ENCODE results near the gene BBIP1.

BBIP1 gene

DNA sequence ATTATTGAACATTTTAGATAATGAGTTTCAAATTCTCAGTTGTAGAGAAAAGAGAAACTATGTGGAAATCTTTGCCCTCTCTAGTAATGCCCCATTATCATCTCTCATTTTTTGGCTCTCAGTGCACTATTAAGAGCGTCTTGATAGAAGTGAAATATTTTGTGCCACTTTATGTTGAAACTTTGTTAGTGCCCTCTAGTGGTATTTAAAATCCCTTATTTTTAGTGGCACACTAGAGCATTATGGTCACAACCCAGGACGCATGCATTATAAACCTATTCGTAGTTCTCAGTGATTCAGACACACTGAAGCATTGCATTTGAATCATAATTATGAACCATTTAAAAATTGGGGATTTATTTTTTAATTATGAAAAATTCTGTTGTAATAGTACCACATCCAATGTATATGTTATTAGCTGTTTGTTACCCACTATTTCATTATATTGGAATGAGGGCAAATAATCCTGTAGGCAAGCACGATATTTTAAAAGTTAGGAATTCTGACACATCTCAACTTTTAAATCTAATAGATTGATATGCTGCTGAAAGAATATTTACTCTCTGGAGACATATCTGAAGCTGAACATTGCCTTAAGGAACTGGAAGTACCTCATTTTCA, 25.3 kb downstream of the BBIP1 start:
- peak; percentile 35 for DNase-seq (ENCODE audit: low spot score)
- TF ChIP-seq, protein P1, sequence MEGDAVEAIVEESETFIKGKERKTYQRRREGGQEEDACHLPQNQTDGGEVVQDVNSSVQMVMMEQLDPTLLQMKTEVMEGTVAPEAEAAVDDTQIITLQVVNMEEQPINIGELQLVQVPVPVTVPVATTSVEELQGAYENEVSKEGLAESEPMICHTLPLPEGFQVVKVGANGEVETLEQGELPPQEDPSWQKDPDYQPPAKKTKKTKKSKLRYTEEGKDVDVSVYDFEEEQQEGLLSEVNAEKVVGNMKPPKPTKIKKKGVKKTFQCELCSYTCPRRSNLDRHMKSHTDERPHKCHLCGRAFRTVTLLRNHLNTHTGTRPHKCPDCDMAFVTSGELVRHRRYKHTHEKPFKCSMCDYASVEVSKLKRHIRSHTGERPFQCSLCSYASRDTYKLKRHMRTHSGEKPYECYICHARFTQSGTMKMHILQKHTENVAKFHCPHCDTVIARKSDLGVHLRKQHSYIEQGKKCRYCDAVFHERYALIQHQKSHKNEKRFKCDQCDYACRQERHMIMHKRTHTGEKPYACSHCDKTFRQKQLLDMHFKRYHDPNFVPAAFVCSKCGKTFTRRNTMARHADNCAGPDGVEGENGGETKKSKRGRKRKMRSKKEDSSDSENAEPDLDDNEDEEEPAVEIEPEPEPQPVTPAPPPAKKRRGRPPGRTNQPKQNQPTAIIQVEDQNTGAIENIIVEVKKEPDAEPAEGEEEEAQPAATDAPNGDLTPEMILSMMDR (IDR thresholded peaks at IDR 0.05; ENCODE audit: extremely low read depth, insufficient read depth, missing control alignments): peak; percentile 50
- in situ Hi-C loops (cut with MboI; ENCODE audit: low pct_unique_long_range_greater_than_20kb, low sequenced_read_pairs, unreplicated experiment): no loop called here

DNA sequence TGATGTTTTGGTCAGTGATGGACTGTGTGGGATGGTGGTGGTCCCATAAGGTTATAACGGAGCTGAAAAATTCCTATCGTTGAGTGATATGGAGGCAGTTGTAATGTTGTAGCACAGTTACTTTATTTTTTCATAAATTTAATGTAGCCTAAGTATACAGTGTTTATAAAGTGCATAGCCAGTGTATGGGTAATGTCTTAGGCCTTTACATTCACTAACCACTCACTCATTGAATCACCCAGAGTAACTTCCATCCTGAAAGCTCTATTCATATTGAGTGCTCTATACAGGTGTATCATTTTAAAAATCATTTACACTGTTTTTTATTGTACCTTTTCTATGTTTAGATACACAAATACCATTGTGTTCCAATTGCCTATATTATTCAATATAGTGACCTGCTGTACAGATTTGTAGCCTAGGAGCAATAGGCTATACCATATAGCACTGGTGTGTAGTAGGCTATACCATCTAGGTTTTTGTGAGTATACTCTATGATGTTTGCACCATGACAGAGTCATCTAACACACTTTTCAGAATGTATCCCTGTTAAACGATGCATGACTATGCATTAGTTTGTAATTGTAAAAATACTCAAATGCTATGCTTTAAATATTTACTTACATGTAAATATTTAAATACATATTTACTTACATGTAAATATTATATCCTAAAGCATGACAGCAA, 26.2 kb downstream of the BBIP1 start:
- TF ChIP-seq, protein P1 (IDR thresholded peaks at IDR 0.05; ENCODE audit: extremely low read depth, insufficient read depth, missing control alignments): no peak
- in situ Hi-C loops (cut with MboI; ENCODE audit: low pct_unique_long_range_greater_than_20kb, low sequenced_read_pairs, unreplicated experiment): no loop called here
- DNase-seq (ENCODE audit: low spot score): no peak

DNA sequence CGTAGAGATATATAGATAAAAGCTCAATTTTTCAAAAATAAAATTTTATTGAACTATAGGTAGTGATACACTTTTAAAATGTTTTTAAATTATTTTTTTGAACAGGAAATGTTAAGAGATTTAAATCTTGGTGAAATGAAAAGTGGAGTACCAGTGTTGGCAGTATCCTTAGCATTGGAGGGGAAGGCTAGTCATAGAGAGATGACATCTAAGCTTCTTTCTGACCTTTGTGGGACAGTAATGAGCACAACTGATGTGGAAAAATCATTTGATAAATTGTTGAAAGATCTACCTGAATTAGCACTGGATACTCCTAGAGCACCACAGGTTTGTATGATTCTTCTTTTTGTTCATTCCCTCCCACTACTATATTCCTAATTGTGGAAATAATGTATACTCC, 31.4 kb downstream of the BBIP1 start:
- in situ Hi-C loops (cut with MboI; ENCODE audit: low pct_unique_long_range_greater_than_20kb, low sequenced_read_pairs, unreplicated experiment): loop anchor here (10.0 kb wide), 1 partner anchor 143 kb away; no protein-coding TSS in a partner anchor
- DNase-seq (ENCODE audit: low spot score): no peak
- TF ChIP-seq, protein P1 (IDR thresholded peaks at IDR 0.05; ENCODE audit: extremely low read depth, insufficient read depth, missing control alignments): no peak

DNA sequence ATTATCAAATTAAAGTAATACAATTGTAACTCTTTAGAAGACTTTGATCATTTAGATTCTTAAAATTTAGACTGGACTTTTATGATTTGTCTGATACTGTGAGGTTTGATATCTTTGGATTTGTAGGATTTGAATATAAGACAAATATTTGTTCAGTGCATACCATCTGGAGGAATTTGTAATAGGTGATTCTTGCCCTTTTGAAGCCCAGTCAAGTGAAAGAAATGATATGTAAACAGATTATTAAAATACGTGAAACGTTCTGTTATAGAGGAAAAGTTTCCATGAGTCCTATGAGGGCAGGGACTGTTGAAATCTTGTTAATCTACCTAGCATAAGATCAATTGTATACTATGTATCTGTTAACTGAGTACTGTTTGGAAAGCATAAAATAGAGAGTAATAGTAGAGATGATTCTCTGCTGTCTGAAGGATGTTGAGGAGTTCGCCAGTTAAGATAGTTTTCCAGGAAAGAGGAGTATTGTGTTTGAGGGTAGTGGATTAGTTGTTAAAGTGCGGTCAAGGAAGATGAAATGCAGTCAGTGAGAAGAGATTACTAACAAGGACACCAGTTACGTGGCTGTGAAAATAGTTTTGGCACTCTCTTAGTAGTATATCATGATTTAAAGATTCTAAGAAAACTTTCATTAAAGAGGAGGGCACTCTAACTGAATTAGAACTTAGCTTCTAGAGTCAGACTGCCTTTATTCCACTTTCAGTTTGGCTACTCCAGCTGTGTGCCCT, 32.9 kb downstream of the BBIP1 start:
- DNase-seq (ENCODE audit: low spot score): no peak
- TF ChIP-seq, protein P1 (IDR thresholded peaks at IDR 0.05; ENCODE audit: extremely low read depth, insufficient read depth, missing control alignments): no peak
- in situ Hi-C loops (cut with MboI; ENCODE audit: low pct_unique_long_range_greater_than_20kb, low sequenced_read_pairs, unreplicated experiment): loop anchor here (10.0 kb wide), 1 partner anchor 141 kb away; no protein-coding TSS in a partner anchor

DNA sequence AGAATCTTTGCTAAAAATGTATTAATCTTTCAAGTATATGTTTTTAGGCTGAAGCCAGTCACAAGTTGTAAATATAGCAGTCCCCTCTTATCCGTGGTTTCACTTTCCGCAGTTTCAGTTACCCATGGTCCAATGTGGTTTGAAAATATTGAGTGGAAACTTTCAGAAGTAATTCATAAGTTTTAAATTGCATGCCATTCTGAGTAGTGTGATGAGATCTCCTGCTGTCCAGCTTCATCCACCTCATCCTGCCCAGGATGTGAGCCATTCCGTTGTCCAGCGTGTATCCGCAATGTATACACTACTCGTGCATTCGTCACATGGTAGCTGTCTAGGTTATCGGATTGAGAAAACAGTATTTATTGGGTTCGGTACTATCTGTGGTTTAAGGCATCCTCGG, 35.1 kb downstream of the BBIP1 start:
- no peak for DNase-seq (ENCODE audit: low spot score)
- TF ChIP-seq, protein P1 (IDR thresholded peaks at IDR 0.05; ENCODE audit: extremely low read depth, insufficient read depth, missing control alignments): no peak
- in situ Hi-C loops (cut with MboI; ENCODE audit: low pct_unique_long_range_greater_than_20kb, low sequenced_read_pairs, unreplicated experiment): loop anchor here (10.0 kb wide), 1 partner anchor 139 kb away; no protein-coding TSS in a partner anchor

DNA sequence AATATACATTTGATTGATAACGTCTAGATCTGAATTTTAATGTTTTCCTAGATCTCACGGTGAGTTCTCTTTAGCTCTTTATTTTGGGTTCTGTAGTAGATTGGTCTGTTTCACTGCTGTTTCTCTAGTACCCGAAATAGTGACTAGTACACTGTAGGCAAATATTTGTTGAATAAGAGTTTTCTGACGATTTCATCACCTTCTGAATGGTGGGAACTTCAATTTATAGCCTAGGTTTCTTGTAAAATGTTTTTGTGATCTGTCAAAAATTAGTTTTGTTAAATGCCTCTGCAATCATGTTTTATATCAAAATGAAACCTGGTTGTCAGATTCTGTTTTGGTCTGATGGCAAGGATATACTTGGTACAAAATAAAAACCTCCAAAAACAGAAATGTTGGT, 37.1 kb downstream of the BBIP1 start:
- DNase-seq (ENCODE audit: low spot score): no peak
- in situ Hi-C loops (cut with MboI; ENCODE audit: low pct_unique_long_range_greater_than_20kb, low sequenced_read_pairs, unreplicated experiment): loop anchor here (10.0 kb wide), 1 partner anchor 137 kb away; no protein-coding TSS in a partner anchor
- TF ChIP-seq, protein P1 (IDR thresholded peaks at IDR 0.05; ENCODE audit: extremely low read depth, insufficient read depth, missing control alignments): no peak

Measured in GM13977 (cell line).